GM21529 (cell line): ENCODE measurements around the gene EML1.
"Not testable (repeated sequence)": the region's sequence is repeated elsewhere in the genome, so short reads cannot be mapped to it uniquely, and the experiment has no call there.

Experiments used
- ATAC-seq: cut with Tn5 transposase; IDR thresholded peaks from one replicate; pipeline ENCODE4 v1.9.1; 2021; ENCODE audit not compliant: unreplicated experiment

Gene EML1

GRCh38 chr14:99930420-99931274 lies 137.4 kb downstream of the EML1 start:
- peak; percentile 93 for ATAC-seq

GRCh38 chr14:99931308-99931707 lies 138.1 kb downstream of the EML1 start:
- no peak for ATAC-seq

- no peak for ATAC-seq
These were observed 142.8 kb downstream of the EML1 start for GRCh38 chr14:99936056-99936455.

GRCh38 chr14:99936738-99937474 lies 143.7 kb downstream of the EML1 start:
- ATAC-seq: peak; percentile 89

GRCh38 chr14:99937475-99938244 lies 144.4 kb downstream of the EML1 start:
- peak; percentile 28 for ATAC-seq

- no peak for ATAC-seq
These were observed 145.2 kb downstream of the EML1 start for GRCh38 chr14:99938376-99938775.

- no peak for ATAC-seq
These were observed 145.7 kb downstream of the EML1 start for GRCh38 chr14:99938896-99939295.

GRCh38 chr14:99939421-99939820 lies 146.2 kb downstream of the EML1 start:
- no peak for ATAC-seq

GRCh38 chr14:99940064-99940463 lies 146.9 kb downstream of the EML1 start:
- ATAC-seq: no peak

GRCh38 chr14:99941211-99941610 lies 148.0 kb downstream of the EML1 start:
- no peak for ATAC-seq

- ATAC-seq: no peak
These were observed 150.4 kb downstream of the EML1 start for GRCh38 chr14:99943620-99944019.

- no peak for ATAC-seq
These were observed 151.0 kb downstream of the EML1 start for GRCh38 chr14:99944241-99944651.

GRCh38 chr14:99945732-99946651 lies 152.8 kb downstream of the EML1 start:
- ATAC-seq: peak; percentile 53

GRCh38 chr14:99946652-99947489 lies 153.7 kb downstream of the EML1 start:
- peak; percentile 73 for ATAC-seq

- no peak for ATAC-seq
These were observed 154.5 kb downstream of the EML1 start for GRCh38 chr14:99947695-99948094.

GRCh38 chr14:99949011-99949732 lies 156.0 kb downstream of the EML1 start:
- not testable (repeated sequence) for ATAC-seq

GRCh38 chr14:99950181-99950580 lies 157.0 kb downstream of the EML1 start:
- ATAC-seq: no peak

- no peak for ATAC-seq
These were observed 157.9 kb downstream of the EML1 start for GRCh38 chr14:99951085-99951484.

GRCh38 chr14:99952039-99952438 lies 158.8 kb downstream of the EML1 start:
- no peak for ATAC-seq
